Erythroblast (primary cell): Measurements from ENCODE around the gene FOXN4.

Source experiments
- GATA1 ChIP-seq: IDR thresholded peaks from 2 replicates; pipeline ENCODE4 v1.6.1; 2011; ENCODE audit warnings: low read depth, mild to moderate bottlenecking, control low read depth, low read length, moderate library complexity
- POLR2A ChIP-seq: IDR thresholded peaks from 2 replicates; pipeline ENCODE4 v1.6.1; 2011; ENCODE audit warnings: mild to moderate bottlenecking, low read length

DNA sequence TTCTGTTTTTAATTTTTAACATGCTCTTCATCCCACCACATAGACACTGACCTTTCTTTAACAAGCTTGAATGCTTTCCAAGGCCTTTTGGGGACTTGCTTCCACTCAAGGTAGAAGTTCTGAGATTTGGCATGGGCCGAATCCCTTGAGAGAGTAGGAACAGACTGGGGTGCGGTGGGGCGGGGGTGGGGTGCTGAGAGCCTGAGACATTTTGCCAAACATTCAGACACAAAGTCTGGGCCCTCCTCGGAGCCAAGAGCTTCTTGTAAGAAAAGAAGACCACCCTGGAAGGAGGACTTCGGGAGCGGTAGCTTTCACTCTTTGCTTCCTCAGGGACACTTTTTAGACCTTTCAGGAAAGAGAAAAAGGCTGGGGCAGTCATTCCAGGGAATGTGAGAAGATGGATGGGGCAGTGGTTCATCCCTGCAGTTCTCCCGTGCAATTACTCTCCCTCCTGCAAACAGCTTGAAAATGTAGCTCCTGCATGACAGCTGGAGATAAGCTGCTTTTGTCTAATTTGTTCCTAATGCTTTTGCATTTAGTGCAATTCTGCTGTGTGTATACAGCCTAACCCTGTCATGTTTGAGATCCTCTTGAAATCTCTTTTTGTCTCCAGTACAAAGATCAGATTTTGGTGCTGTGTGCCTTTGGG, 22.3 kb upstream of the FOXN4 start:
- no peak for TF ChIP-seq POLR2A
- no peak for TF ChIP-seq GATA1
